Tibial nerve (tissue), 4 donors: ENCODE data around the gene DPM1.

Experiments
- EP300 ChIP-seq, 2 donors: sonication (generic); formaldehyde crosslinking; IDR thresholded peaks; one replicate each; pipeline ENCODE4 v1.6.1; 2017; ENCODE audit warnings: antibody characterized with exemption in 2 of 2, mild to moderate bottlenecking in 1 of 2
- POLR2A ChIP-seq, 2 donors: fragments of 450-650 bp; IDR thresholded peaks; one replicate each; pipeline ENCODE4 v1.6.1; 2017; ENCODE audit warnings: antibody characterized with exemption in 2 of 2, mild to moderate bottlenecking in 2 of 2, moderate library complexity in 2 of 2
- TF ChIP-seq, protein P1 (sequence below), 5 experiments: fragments of 200-600 bp in 3 of 5; fragments of 450-650 bp in 2 of 5; sonication (generic) in 3 of 5; IDR thresholded peaks; one replicate each; pipeline ENCODE4 v1.5.1; 2016 to 2019; ENCODE audit warnings: antibody characterized with exemption in 5 of 5, mild to moderate bottlenecking in 3 of 5, moderate library complexity in 2 of 5

DNA sequence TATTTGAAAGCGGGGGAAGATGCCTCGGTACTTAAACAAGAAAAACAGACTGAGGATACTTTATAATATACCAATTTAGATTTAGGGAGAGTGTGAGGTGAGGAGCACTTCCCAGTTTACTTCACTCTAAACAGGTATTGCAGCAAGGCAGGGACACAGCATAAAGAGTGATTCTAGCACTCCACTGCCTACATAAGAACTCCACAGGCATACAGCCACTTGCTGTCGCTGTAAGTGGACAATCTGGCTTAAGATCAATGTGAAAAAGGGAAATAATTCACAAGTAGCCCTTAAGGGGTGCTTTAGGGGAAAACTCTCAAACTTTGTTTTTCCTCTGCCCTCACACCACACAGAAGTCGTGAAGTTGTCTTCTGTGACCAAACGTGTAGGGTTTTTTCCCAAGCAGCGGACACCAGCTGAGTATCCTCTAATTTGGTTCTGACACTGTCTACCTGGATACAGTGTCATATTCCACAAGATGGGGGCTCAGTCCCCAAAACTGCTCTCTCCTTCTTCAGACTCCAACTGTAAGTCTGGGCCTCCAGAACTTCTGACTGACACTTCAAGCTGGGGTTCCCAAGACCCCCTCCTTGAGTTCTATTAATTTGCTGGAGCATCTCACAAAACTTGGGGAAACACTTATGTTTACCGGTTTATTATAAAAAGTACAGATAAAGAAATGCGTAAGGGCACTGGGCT, 36.4 kb downstream of the DPM1 start:
- TF ChIP-seq, protein P1, sequence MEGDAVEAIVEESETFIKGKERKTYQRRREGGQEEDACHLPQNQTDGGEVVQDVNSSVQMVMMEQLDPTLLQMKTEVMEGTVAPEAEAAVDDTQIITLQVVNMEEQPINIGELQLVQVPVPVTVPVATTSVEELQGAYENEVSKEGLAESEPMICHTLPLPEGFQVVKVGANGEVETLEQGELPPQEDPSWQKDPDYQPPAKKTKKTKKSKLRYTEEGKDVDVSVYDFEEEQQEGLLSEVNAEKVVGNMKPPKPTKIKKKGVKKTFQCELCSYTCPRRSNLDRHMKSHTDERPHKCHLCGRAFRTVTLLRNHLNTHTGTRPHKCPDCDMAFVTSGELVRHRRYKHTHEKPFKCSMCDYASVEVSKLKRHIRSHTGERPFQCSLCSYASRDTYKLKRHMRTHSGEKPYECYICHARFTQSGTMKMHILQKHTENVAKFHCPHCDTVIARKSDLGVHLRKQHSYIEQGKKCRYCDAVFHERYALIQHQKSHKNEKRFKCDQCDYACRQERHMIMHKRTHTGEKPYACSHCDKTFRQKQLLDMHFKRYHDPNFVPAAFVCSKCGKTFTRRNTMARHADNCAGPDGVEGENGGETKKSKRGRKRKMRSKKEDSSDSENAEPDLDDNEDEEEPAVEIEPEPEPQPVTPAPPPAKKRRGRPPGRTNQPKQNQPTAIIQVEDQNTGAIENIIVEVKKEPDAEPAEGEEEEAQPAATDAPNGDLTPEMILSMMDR (IDR thresholded peaks at IDR 0.05) = no peak
- no peak for TF ChIP-seq POLR2A (IDR thresholded peaks at IDR 0.05)
- no peak for TF ChIP-seq EP300 (IDR thresholded peaks at IDR 0.05)
